ENCODE data around the gene RAB23. TPM values are rescaled to one million over a fixed set of nuclear protein-coding genes. Genes with fewer than 3 reads are reported as not detected.

Gene RAB23
- total RNA-seq, 1 donor from 2014 or later: 8.1 TPM

DNA sequence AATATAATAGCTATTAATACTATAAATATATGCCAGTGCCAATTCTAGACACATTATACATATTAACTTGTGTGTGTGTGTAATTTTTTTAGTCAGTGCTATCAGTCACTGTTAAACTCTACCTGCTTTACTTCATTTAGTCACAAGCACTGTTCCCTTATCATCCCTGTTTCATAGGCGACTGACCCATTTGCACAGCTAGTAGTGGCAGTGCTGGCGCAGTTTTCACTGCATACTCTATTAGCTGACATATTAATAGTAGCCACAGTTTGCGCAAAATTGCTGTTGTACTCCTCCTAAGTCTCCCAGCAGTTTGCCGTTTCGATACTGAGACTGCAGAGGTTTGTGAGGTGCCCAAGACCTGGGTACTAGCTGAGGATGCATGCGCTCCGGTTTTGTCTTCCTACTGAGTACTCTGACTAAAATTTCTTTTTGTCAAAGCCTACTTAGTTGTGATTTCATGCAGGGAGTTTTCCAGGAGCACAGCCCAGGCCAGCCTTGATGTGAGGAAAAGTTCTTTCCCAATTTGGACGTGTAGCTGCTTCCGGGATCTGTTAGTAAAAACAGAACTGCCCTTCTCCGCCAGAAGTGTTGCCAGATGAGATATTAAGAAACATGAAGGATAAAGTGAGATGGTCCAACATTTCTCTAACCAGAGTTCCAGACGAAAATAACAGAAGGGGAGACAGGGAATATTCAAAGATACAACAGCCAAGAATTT is 44.4 kb downstream of the RAB23 start:
- Mint-ChIP-seq H3K9me3 (ENCODE audit: unreplicated experiment) (no peaks in the 10 kb centered on the region), H3K27ac (ENCODE audit: unreplicated experiment) (no peak overlapping the region), H3K4me1 (ENCODE audit: unreplicated experiment) (peaks cover 8% of the 10 kb centered on the region), H3K36me3 (ENCODE audit: low read depth, unreplicated experiment) (peaks cover 8% of the 10 kb centered on the region), H3K27me3 (ENCODE audit: unreplicated experiment) (peaks cover 7% of the 10 kb centered on the region), H3K4me3 (ENCODE audit: unreplicated experiment) (no peak overlapping the region)
- TF ChIP-seq CTCF (IDR thresholded peaks at IDR 0.05; ENCODE audit: unreplicated experiment): no peak
- no peak for DNase-seq (ENCODE audit: low spot score)

- Mint-ChIP-seq H3K27ac (ENCODE audit: unreplicated experiment) (no peak overlapping the region), H3K4me3 (ENCODE audit: unreplicated experiment) (no peak overlapping the region), H3K4me1 (ENCODE audit: unreplicated experiment) (peaks cover 12% of the 10 kb centered on the region), H3K27me3 (ENCODE audit: unreplicated experiment) (peaks cover 9% of the 10 kb centered on the region), H3K36me3 (ENCODE audit: low read depth, unreplicated experiment) (no peaks in the 10 kb centered on the region), H3K9me3 (ENCODE audit: unreplicated experiment) (no peaks in the 10 kb centered on the region)
- DNase-seq (ENCODE audit: low spot score): no peak
- no peak for TF ChIP-seq CTCF (IDR thresholded peaks at IDR 0.05; ENCODE audit: unreplicated experiment)
Measured at GRCh38 chr6:57174511-57174907, 47.6 kb downstream of the RAB23 start.

- Mint-ChIP-seq H3K9me3 (ENCODE audit: unreplicated experiment) (no peaks in the 10 kb centered on the region), H3K4me3 (ENCODE audit: unreplicated experiment) (peak overlapping the region; percentile 92), H3K27me3 (ENCODE audit: unreplicated experiment) (peaks cover 9% of the 10 kb centered on the region), H3K36me3 (ENCODE audit: low read depth, unreplicated experiment) (no peaks in the 10 kb centered on the region), H3K4me1 (ENCODE audit: unreplicated experiment) (peaks cover 12% of the 10 kb centered on the region), H3K27ac (ENCODE audit: unreplicated experiment) (no peak overlapping the region)
- TF ChIP-seq CTCF (IDR thresholded peaks at IDR 0.05; ENCODE audit: unreplicated experiment): no peak
- no peak for DNase-seq (ENCODE audit: low spot score)
Measured at GRCh38 chr6:57173886-57174510, 48.1 kb downstream of the RAB23 start.

GRCh38 chr6:57173056-57173885 is 48.8 kb downstream of the RAB23 start:
- H3K4me1 Mint-ChIP-seq (ENCODE audit: unreplicated experiment): peaks cover 12% of the 10 kb centered on the region
- no peaks in the 10 kb centered on the region for H3K9me3 Mint-ChIP-seq (ENCODE audit: unreplicated experiment)
- no peaks in the 10 kb centered on the region for H3K36me3 Mint-ChIP-seq (ENCODE audit: low read depth, unreplicated experiment)
- peaks cover 9% of the 10 kb centered on the region for H3K27me3 Mint-ChIP-seq (ENCODE audit: unreplicated experiment)
- no peak overlapping the region for H3K27ac Mint-ChIP-seq (ENCODE audit: unreplicated experiment)
- no peak for DNase-seq (ENCODE audit: low spot score)
- H3K4me3 Mint-ChIP-seq (ENCODE audit: unreplicated experiment): peak overlapping the region; percentile 92
- no peak for TF ChIP-seq CTCF (IDR thresholded peaks at IDR 0.05; ENCODE audit: unreplicated experiment)
